Muscle of leg (tissue), 9 donors: ENCODE results near the gene MAPK8. TPM values are rescaled to one million over a fixed set of nuclear protein-coding genes. Genes with fewer than 3 reads are reported as not detected.

Experiments
- polyA plus RNA-seq, 8 donors: library from polyadenylated mRNA; unstranded; fragments of 120-200 nt; gene quantifications; one replicate each; pipeline versions ENCODE4 v1.2.1 to v1.2.3, GENCODE V29; 2013; ENCODE audit warnings: inconsistent platforms in 1 of 8, low replicate concordance in 1 of 8; ENCODE audit not compliant: insufficient read length in 8 of 8, insufficient read depth in 1 of 8
- total RNA-seq: library from RNA; stranded (reverse); fragments of 120-200 nt; gene quantifications from one replicate; pipeline ENCODE4 v1.2.4, GENCODE V29; 2013

MAPK8 gene
- total and polyA plus RNA-seq, 9 donors: 26.0 to 45.5 (median 32.2) TPM

Other genes starting within 250 kb of the MAPK8 start
- gene FRMPD2, start 32.0 kb upstream of the MAPK8 start, total RNA-seq: 0.18 TPM
- gene FRMPD2, start 32.0 kb upstream of the MAPK8 start, polyA plus RNA-seq: under 1 TPM in 7 of 8 donors, not detected in 1; 0.11 to 0.88 (median 0.16) TPM